HG02852 (cell line): ENCODE results near the gene SH3RF3.

Source experiments
- ATAC-seq: cut with Tn5 transposase; IDR thresholded peaks from one replicate; pipeline ENCODE4 v1.9.1; 2021; ENCODE audit warnings: mild to moderate bottlenecking, moderate library complexity; ENCODE audit not compliant: unreplicated experiment

SH3RF3 gene

DNA sequence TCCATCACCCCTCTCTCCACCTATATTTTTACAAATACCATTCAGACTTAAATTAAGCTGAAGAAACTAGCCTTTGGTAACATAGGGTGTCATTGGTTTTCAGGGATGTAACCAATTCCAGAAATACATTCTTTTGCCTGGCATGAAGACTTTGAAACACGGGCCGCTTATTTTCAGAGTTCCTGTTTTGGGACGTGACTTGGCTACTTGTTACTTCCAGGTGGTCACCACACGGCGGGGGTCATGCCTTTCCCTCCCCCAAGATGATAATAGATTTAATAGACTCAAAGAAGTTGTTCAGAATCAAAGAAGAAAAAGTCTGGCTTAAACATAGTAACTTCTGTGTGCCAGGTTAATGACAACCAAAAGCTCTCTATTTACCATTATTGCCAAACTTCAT, 374.2 kb downstream of the SH3RF3 start:
- no peak for ATAC-seq

GRCh38 chr2:109507217-109507616, 378.2 kb downstream of the SH3RF3 start:
- ATAC-seq, result peak; percentile 60

DNA sequence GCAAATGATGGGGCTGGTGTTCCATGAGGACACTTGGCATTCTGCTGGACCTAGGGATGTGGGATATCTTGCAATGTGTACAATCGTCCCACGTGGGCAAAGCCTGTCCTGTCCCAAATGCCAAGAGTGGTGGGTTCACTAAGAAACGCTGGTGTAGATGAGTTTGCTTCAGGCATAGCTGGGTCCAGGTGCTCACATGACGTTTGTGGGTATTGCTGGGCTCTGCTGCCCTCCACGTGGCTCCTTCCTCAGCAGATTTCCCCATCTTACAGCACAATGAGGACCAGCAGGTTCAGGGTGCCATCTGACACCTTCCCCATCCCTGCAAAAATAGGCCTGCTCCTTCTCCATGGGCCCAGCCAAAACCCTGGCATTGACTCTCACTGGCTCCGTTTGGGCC, 378.8 kb downstream of the SH3RF3 start:
- ATAC-seq, result no peak

- no peak for ATAC-seq
Observed at GRCh38 chr2:109508556-109508955, 379.6 kb downstream of the SH3RF3 start.

GRCh38 chr2:109510136-109511028, 381.4 kb downstream of the SH3RF3 start:
- ATAC-seq, result no peak

DNA sequence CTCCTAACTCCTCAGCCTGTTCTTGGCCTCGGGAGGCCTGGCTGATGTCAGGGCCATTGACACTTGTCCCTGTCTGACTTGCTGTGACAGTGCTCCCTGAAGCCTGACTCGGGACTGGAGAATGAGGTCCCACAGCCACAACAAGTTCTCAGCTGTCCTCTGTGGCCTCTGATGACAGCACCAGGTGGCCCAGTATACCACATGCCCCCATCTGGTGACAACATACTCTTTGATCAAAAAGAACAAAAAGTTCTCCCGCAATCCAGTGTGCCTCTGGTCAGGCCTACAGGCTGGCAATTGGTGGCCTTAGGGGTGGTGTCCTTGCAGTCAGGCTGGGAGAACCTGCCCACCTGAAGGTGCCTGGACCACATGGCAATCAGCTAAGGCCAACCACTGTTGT, 382.2 kb downstream of the SH3RF3 start:
- no peak for ATAC-seq

- no peak for ATAC-seq
Observed at GRCh38 chr2:109512076-109512475, 383.1 kb downstream of the SH3RF3 start.

DNA sequence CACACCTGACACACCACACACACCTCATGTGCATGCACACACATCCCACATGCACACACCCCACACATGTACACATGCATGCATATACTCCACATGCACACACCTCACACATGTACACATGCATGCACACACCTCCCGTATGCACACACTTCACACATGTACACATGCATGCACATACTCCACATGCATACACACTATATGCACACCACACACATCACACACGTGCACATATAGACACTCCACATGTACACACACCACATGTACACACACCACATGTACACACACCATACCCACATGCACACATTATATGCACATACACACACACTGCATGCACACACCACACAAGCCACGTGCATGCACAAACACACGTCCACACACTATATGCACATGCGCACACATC, 384.2 kb downstream of the SH3RF3 start:
- no peak for ATAC-seq

- peak; percentile 74 for ATAC-seq
Observed at GRCh38 chr2:109513749-109514588, 385.0 kb downstream of the SH3RF3 start.

GRCh38 chr2:109514857-109515256, 385.9 kb downstream of the SH3RF3 start:
- ATAC-seq, result no peak

DNA sequence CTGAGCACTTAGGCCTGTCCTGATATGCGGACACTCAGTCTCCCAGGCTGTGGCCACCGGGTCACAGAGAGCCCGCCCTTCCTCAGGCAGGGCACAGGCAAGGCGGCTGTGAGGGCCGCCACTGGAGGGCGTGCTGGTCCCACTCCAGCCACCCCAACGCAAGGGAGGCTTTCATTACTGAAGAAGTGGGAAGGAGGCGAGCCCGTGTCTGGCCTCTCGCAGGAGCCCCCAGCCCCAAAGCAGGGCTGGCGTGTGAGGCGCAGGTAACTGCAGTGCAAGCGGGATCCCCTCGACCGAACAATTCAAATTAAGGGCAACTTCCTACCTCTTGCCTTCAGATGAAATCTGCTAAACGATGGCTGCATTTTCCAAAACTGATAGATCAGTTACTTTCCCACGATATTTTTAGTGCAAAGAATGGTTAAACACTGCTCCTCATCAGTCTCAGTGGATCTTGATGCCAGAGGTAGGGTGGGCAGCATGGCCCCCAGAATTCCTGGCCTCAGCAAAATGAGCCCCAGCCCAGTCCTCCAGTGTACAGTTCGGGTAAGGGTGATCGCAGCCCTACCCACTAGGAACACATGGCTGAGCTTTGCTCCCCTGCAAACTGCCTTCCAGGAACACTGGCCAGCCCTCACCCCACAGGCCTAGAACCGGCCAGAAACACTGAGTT, 387.6 kb downstream of the SH3RF3 start:
- no peak for ATAC-seq

- ATAC-seq, result no peak
Observed at GRCh38 chr2:109517118-109517889, 388.3 kb downstream of the SH3RF3 start.

DNA sequence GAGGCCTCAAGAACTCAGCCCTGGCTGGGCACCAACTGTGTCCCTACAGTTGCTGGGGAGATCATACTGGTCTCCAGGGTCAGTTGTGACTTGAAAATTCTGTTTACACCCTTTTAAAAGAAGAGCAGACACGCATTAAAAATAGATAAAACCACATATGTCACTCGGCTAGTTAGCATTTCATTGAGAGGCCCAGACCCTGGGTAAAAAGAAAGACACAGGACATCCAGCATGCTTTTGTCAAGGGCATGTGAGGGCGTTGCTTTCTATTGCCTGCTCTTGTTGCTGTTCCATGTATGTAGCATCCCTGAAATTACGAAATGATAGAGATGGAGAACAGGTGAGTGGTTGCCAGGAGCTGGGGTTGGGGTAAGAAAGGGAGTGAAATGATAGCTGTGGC, 390.5 kb downstream of the SH3RF3 start:
- no peak for ATAC-seq

DNA sequence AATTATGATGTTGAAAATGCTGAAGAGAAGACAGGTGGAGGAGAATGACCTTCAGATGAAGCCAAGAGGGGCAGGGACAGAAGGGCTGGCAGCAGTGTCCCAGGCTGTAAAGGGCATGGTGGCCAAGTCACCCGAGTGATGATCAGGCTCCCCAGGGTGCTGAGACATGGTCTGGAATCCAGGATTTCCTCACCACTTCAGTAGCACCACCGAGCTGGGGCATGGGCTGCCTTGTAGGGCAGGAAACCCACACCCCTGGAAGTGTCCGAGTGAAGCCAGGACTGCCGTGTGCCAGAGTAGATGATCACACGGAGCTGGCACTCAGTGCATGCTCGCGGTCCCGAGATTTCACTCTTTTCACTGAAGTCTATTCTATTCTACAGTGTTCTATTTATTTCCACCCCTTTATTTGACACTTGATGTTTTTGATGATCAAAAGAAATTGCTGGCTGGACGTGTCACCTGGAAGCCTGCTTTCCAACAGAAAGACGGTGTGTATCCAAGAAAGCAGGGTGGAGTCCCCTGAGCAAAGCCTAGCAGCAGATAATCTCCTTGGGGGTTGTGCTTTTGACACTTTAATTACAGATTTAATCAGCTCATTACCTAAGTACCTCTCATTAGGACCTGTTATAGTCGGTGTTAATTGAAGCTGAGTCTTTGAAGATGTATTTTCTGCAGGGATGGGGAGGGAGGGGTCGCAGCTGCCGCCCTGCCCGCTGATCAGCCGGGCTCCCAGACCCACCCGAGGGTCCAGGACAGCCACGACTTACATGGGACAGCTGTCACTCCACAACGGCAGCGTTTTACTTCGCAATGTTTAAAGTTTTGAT, 392.4 kb downstream of the SH3RF3 start:
- no peak for ATAC-seq

GRCh38 chr2:109522063-109522374, 393.0 kb downstream of the SH3RF3 start:
- ATAC-seq, result no peak

- no peak for ATAC-seq
Observed at GRCh38 chr2:109523121-109523520, 394.1 kb downstream of the SH3RF3 start.

GRCh38 chr2:109523536-109524361, 394.7 kb downstream of the SH3RF3 start:
- no peak for ATAC-seq

DNA sequence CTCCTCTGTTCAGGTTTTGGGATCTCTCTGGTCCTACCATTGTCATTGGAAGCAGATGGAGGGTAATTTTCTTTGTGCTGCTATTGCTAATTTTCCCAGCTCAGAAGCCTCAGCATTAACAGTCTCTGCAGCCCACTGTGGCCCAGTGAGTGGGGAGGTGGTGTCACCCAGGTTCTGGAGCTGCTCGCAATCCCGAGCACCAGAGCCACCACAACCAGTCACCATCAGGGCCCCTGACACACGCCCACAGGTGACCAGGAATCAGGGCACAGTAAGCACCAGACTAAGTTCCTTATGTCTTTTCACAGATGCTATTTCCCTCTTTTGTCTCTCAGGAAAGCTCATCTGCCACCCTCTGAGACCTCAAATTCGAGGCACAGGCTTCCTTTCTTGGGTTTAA, 396.8 kb downstream of the SH3RF3 start:
- no peak for ATAC-seq

DNA sequence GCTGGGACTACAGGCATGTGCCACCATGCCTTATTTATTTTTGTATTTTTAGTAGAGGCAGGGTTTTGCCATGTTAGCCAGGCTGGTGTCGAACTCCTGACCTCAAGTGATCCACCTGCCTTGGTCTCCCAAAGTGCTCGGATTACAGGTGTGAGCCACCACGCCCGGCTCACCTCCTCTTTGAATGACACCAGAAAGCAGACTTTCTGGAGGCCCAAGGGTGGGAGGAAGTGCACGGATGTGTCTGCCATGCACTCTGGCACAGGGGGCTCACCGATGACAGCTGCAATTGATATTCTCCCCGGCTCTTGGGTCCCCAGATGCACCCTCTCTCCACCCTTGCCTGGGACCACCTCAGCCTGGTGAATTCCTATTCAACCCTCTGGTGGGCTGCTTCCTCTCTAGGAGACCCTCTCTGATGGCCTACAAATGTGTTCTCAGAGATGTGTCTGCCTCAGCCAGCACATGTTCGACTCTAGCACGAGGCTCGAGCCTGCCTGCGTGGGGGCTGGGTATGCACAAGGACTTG, 397.5 kb downstream of the SH3RF3 start:
- ATAC-seq, result no peak
